Naive thymus-derived CD4-positive, alpha-beta T cell (primary cell): ENCODE measurements around the gene PHF23. TPM values are rescaled to one million over a fixed set of nuclear protein-coding genes. Genes with fewer than 3 reads are reported as not detected.

Experiments used
- ATAC-seq: fragments of 150-1000 bp; cut with Tn5 transposase; 2 replicates; pipeline ENCODE4 v1.10.0; 2021; ENCODE audit warnings: mild to moderate bottlenecking, moderate library complexity
- CTCF ChIA-PET: fragments of 350-600 bp; sonication (Branson Sonifier 250); formaldehyde crosslinking; loops from one replicate; lab custom pipeline; 2021; ENCODE audit warnings: antibody characterized with exemption; lab: Charles Lee
- POLR2A ChIA-PET: fragments of 350-600 bp; sonication (Branson Sonifier 250); formaldehyde crosslinking; loops from one replicate; lab custom pipeline; 2021; ENCODE audit warnings: antibody characterized with exemption, inconsistent platforms; lab: Charles Lee
- DNase-seq, 9 donors: peaks; one replicate each; pipeline versions ENCODE4 v3.0.0 to v3.0.0-alpha.2; 2020 to 2022; ENCODE audit warnings: mixed read lengths in 1 of 9
- H3K27ac ChIP-seq: one replicate; pipeline ENCODE4 v1.7.0; 2013; ENCODE audit warnings: mild to moderate bottlenecking, low read depth, low read length, moderate library complexity
- H3K27me3 ChIP-seq, 2 donors: one replicate each; pipeline ENCODE4 v1.7.0; 2013; ENCODE audit warnings: low read length in 2 of 2, mild to moderate bottlenecking in 2 of 2, moderate library complexity in 2 of 2; ENCODE audit not compliant: control insufficient read depth in 2 of 2, insufficient read depth in 2 of 2
- H3K36me3 ChIP-seq, 3 experiments: 1 replicate in 2 of 3; 2 replicates in 1 of 3; pipeline ENCODE4 v1.7.0; 2013; ENCODE audit warnings: low read length in 3 of 3, mild to moderate bottlenecking in 3 of 3, moderate library complexity in 1 of 3; ENCODE audit not compliant: insufficient read depth in 3 of 3, control insufficient read depth in 2 of 3
- H3K4me1 ChIP-seq, 2 donors: one replicate each; pipeline ENCODE4 v1.7.0; 2013; ENCODE audit warnings: low read length in 2 of 2, mild to moderate bottlenecking in 2 of 2, moderate library complexity in 1 of 2; ENCODE audit not compliant: control insufficient read depth in 2 of 2, insufficient read depth in 2 of 2
- H3K4me3 ChIP-seq: 2 replicates; pipeline ENCODE4 v1.7.0; 2013; ENCODE audit warnings: mild to moderate bottlenecking, low read length
- H3K9me3 ChIP-seq, 3 experiments: 1 replicate in 2 of 3; 2 replicates in 1 of 3; pipeline ENCODE4 v1.7.0; 2013; ENCODE audit warnings: low read length in 3 of 3; ENCODE audit not compliant: control insufficient read depth in 2 of 3
- H3K27ac Mint-ChIP-seq, 9 donors: one replicate each; pipeline ENCODE4 v1.8.0; 2020 to 2022; ENCODE audit warnings: mixed read lengths in 9 of 9, mild to moderate bottlenecking in 8 of 9, moderate library complexity in 5 of 9, inconsistent platforms in 2 of 9
- H3K27me3 Mint-ChIP-seq, 5 donors: one replicate each; pipeline ENCODE4 v1.8.0; 2021 to 2022; ENCODE audit warnings: mixed read lengths in 5 of 5, mild to moderate bottlenecking in 1 of 5
- H3K36me3 Mint-ChIP-seq, 5 donors: one replicate each; pipeline ENCODE4 v1.8.0; 2020 to 2022; ENCODE audit warnings: mixed read lengths in 5 of 5, mild to moderate bottlenecking in 3 of 5, inconsistent platforms in 1 of 5
- H3K4me1 Mint-ChIP-seq, 7 donors: one replicate each; pipeline ENCODE4 v1.8.0; 2020 to 2022; ENCODE audit warnings: mixed read lengths in 7 of 7, mild to moderate bottlenecking in 3 of 7, inconsistent platforms in 1 of 7
- H3K4me3 Mint-ChIP-seq, 10 donors: one replicate each; pipeline ENCODE4 v1.8.0; 2020 to 2022; ENCODE audit warnings: mild to moderate bottlenecking in 10 of 10, mixed read lengths in 10 of 10, moderate library complexity in 6 of 10, inconsistent platforms in 2 of 10
- H3K9me3 Mint-ChIP-seq, 11 donors: one replicate each; pipeline ENCODE4 v1.8.0; 2020 to 2022; ENCODE audit warnings: mixed read lengths in 11 of 11, mild to moderate bottlenecking in 4 of 11, inconsistent platforms in 1 of 11, moderate library complexity in 1 of 11
- intact Hi-C, 2 donors: fragments of 100-400 bp; cut with micrococcal nuclease; formaldehyde crosslinking; loops; one replicate each; pipeline ENCODE4 v1.15.1; 2023
- polyA plus RNA-seq, 2 donors: library from polyadenylated mRNA; unstranded; fragments of 300-500 nt; fragmentation: Illumina TruSeq; gene quantifications; one replicate each; pipeline ENCODE4 v1.2.3, GENCODE V29; 2021
- total RNA-seq, 6 experiments: library from RNA in 5 of 6; stranded (reverse) in 5 of 6; gene quantifications; 1 replicate in 5 of 6; 2 replicates in 1 of 6; pipeline ENCODE4 v1.2.3 and lab custom pipeline; 2021 to 2026

PHF23 gene
- total and polyA plus RNA-seq, 7 experiments from 2014 or later = 12.3 to 58.7 (median 41.3) TPM

- H3K9me3 ChIP-seq = no peaks in the 10 kb centered on the region
- H3K4me1 ChIP-seq = no peaks in the 10 kb centered on the region
- intact Hi-C loops = no loop called here
- no peak overlapping the region for H3K4me3 ChIP-seq
- H3K36me3 ChIP-seq = peaks cover 4 to 89% (median 14%) of the 10 kb centered on the region in 3 experiments
- Mint-ChIP-seq H3K9me3 (no peaks in the 10 kb centered on the region), H3K27me3 (no peaks in the 10 kb centered on the region), H3K36me3 (peaks cover 3 to 31% (median 5%) of the 10 kb centered on the region in 5 donors), H3K4me1 (peaks cover 4 to 16% (median 10%) of the 10 kb centered on the region in 7 donors), H3K27ac (no peak overlapping the region), H3K4me3 (no peak overlapping the region)
- POLR2A ChIA-PET = no interaction called here
- no peaks in the 10 kb centered on the region for H3K27me3 ChIP-seq
- DNase-seq (no peak), ATAC-seq (no peak)
- no peak overlapping the region for H3K27ac ChIP-seq
- CTCF ChIA-PET = no interaction called here
These were observed 12.2 kb downstream of the PHF23 start for GRCh38 chr17:7226721-7227710.

DNA sequence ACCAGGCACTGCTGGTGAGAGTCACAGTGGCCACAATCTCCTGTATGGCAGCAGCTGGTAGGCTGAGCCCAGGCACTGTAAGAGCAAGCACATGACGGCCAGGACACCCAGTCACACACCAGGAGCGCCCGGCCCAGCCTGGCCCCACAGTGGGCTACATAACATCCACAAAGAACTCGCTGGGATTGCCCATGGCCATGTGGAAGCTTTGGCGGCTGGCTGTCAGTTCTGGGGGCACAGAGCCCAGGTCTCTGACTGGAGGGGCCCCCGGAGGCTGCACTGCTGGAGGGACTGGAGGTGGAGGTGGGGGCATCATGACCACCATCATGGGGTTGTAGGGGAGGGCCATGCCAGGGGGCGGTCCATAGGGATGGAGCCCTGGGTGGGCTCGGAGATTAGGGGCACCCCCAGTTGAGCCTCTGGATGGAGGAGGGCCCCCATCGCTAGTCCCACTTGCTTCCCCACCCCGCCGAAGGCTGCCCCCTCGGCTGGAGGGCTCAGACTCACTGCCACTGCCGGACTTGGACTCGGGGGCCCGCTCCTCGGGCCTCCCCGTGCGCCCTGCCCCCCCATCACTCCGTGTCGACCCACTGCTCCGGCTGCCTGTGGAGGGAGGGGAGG, 13.4 kb downstream of the PHF23 start:
- Mint-ChIP-seq H3K36me3 (peaks cover 3 to 30% (median 4%) of the 10 kb centered on the region in 5 donors), H3K27ac (peak overlapping the region in 1 of 9 donors; percentile 45), H3K4me1 (peaks cover 6 to 16% (median 10%) of the 10 kb centered on the region in 7 donors), H3K27me3 (no peaks in the 10 kb centered on the region), H3K4me3 (no peak overlapping the region), H3K9me3 (no peaks in the 10 kb centered on the region)
- ChIA-PET CTCF (no interaction called here), POLR2A (interaction anchor here (13.7 kb wide), 1 partner anchor 11 kb away, joined by 265 read pairs; the partner anchor contains the start of genes DVL2, GABARAP and PHF23)
- H3K4me1 ChIP-seq = peaks cover 0 to 4% of the 10 kb centered on the region in 2 donors
- DNase-seq (no peak), ATAC-seq (no peak)
- H3K36me3 ChIP-seq = peaks cover 4 to 87% (median 14%) of the 10 kb centered on the region in 3 experiments
- H3K27ac ChIP-seq = no peak overlapping the region
- intact Hi-C loops = no loop called here
- no peaks in the 10 kb centered on the region for H3K27me3 ChIP-seq
- no peak overlapping the region for H3K4me3 ChIP-seq
- no peaks in the 10 kb centered on the region for H3K9me3 ChIP-seq

DNA sequence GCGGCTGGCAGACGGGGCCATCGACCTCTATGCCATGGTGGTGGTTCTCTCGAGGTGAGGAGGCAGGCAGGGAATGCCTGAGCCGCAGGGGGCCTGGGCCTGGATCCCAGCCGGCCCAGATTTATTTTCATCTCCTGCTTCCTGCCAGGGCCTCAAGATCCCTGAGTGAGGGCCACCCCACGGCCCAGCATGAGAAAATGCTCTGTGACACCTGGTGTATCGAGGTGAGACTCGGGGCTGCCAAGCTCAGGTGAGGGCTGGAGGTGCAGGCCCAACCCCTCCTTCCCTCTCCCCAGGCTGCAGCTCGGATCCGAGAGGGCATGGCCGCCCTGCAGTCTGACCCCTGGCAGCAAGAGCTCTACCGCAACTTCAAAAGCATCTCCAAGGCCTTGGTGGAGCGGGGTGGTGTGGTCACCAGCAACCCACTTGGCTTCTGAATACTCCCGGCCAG, 14.6 kb downstream of the PHF23 start:
- Mint-ChIP-seq H3K27me3 (no peaks in the 10 kb centered on the region), H3K9me3 (no peaks in the 10 kb centered on the region), H3K36me3 (peaks cover 3 to 24% (median 4%) of the 10 kb centered on the region in 5 donors), H3K4me1 (peaks cover 12 to 19% (median 14%) of the 10 kb centered on the region in 7 donors), H3K27ac (no peak overlapping the region), H3K4me3 (no peak overlapping the region)
- DNase-seq (no peak), ATAC-seq (no peak)
- ChIA-PET CTCF (no interaction called here), POLR2A (interaction anchor here (13.7 kb wide), 1 partner anchor 12 kb away, joined by 265 read pairs; the partner anchor contains the start of genes DVL2, GABARAP and PHF23)
- Histone ChIP-seq H3K4me1 (peaks cover 6 to 10% of the 10 kb centered on the region in 2 donors), H3K27me3 (no peaks in the 10 kb centered on the region), H3K36me3 (peaks cover 4 to 81% (median 14%) of the 10 kb centered on the region in 3 experiments), H3K27ac (no peak overlapping the region), H3K4me3 (no peak overlapping the region), H3K9me3 (no peaks in the 10 kb centered on the region)
- intact Hi-C loops = no loop called here

- intact Hi-C loops = no loop called here
- Histone ChIP-seq H3K36me3 (peaks cover 4 to 77% (median 12%) of the 10 kb centered on the region in 3 experiments), H3K4me1 (peaks cover 12 to 15% of the 10 kb centered on the region in 2 donors), H3K9me3 (no peaks in the 10 kb centered on the region), H3K4me3 (no peak overlapping the region), H3K27me3 (no peaks in the 10 kb centered on the region), H3K27ac (no peak overlapping the region)
- POLR2A ChIA-PET = interaction anchor here (0.6 to 13.7 kb wide), 2 partner anchors 12 to 254 kb away, joined by 3 to 265 read pairs; partner anchors contain the start of genes DVL2, GABARAP and PHF23
- no peak overlapping the region for H3K4me3 Mint-ChIP-seq
- CTCF ChIA-PET = interaction anchor here (1.2 kb wide), 1 partner anchor 23 kb away, joined by 6 read pairs; no protein-coding TSS in a partner anchor
- H3K36me3 Mint-ChIP-seq = peaks cover 0 to 23% (median 4%) of the 10 kb centered on the region in 5 donors
- no peak for DNase-seq
- H3K27me3 Mint-ChIP-seq = no peaks in the 10 kb centered on the region
- H3K4me1 Mint-ChIP-seq = peaks cover 16 to 25% (median 20%) of the 10 kb centered on the region in 7 donors
- ATAC-seq = no peak
- H3K27ac Mint-ChIP-seq = peak overlapping the region in 1 of 9 donors; percentile 21
- H3K9me3 Mint-ChIP-seq = peaks cover 0 to 2% (median 0%) of the 10 kb centered on the region in 11 donors
These were observed 15.1 kb downstream of the PHF23 start for GRCh38 chr17:7224110-7224509.

- intact Hi-C loops = no loop called here
- H3K4me1 Mint-ChIP-seq = peaks cover 23 to 32% (median 27%) of the 10 kb centered on the region in 7 donors
- no peak overlapping the region for H3K27ac ChIP-seq
- peak overlapping the region in 1 of 10 donors; percentile 41 for H3K4me3 Mint-ChIP-seq
- H3K36me3 Mint-ChIP-seq = peaks cover 0 to 22% (median 4%) of the 10 kb centered on the region in 5 donors
- ATAC-seq (no peak), DNase-seq (no peak)
- H3K27me3 ChIP-seq = no peaks in the 10 kb centered on the region
- H3K4me1 ChIP-seq = peaks cover 19 to 21% of the 10 kb centered on the region in 2 donors
- no peaks in the 10 kb centered on the region for H3K27me3 Mint-ChIP-seq
- H3K27ac Mint-ChIP-seq = peak overlapping the region in 1 of 9 donors; percentile 21
- ChIA-PET POLR2A (interaction anchor here (0.6 to 13.7 kb wide), 2 partner anchors 13 to 253 kb away, joined by 3 to 265 read pairs; partner anchors contain the start of genes DVL2, GABARAP and PHF23), CTCF (interaction anchor here (1.2 to 1.3 kb wide), 2 partner anchors 11 to 24 kb away, joined by 4 to 6 read pairs; partner anchors contain the start of gene DVL2)
- no peaks in the 10 kb centered on the region for H3K9me3 ChIP-seq
- peaks cover 4 to 69% (median 6%) of the 10 kb centered on the region in 3 experiments for H3K36me3 ChIP-seq
- no peak overlapping the region for H3K4me3 ChIP-seq
- peaks cover 0 to 2% (median 0%) of the 10 kb centered on the region in 11 donors for H3K9me3 Mint-ChIP-seq
These were observed 15.9 kb downstream of the PHF23 start for GRCh38 chr17:7223375-7223774.

- Mint-ChIP-seq H3K9me3 (peaks cover 0 to 2% (median 0%) of the 10 kb centered on the region in 11 donors), H3K36me3 (peaks cover 0 to 18% (median 3%) of the 10 kb centered on the region in 5 donors), H3K4me1 (peaks cover 24 to 37% (median 31%) of the 10 kb centered on the region in 7 donors), H3K4me3 (no peak overlapping the region), H3K27me3 (no peaks in the 10 kb centered on the region), H3K27ac (no peak overlapping the region)
- no peak overlapping the region for H3K4me3 ChIP-seq
- no peaks in the 10 kb centered on the region for H3K9me3 ChIP-seq
- intact Hi-C loops = no loop called here
- CTCF ChIA-PET = interaction anchor here (1.3 kb wide), 1 partner anchor 12 kb away, joined by 4 read pairs; the partner anchor contains the start of gene DVL2
- POLR2A ChIA-PET = interaction anchor here (0.9 to 13.7 kb wide), 2 partner anchors 13 to 114 kb away, joined by 3 to 265 read pairs; partner anchors contain the start of genes DVL2, GABARAP and PHF23
- no peak for ATAC-seq
- DNase-seq = no peak
- H3K27me3 ChIP-seq = no peaks in the 10 kb centered on the region
- H3K36me3 ChIP-seq = peaks cover 4 to 65% (median 6%) of the 10 kb centered on the region in 3 experiments
- H3K4me1 ChIP-seq = peaks cover 21 to 23% of the 10 kb centered on the region in 2 donors
- no peak overlapping the region for H3K27ac ChIP-seq
These were observed 16.3 kb downstream of the PHF23 start for GRCh38 chr17:7222972-7223292.
